H1 (cell line): ENCODE measurements around the gene MAP1LC3A. TPM values are rescaled to one million over a fixed set of nuclear protein-coding genes. Genes with fewer than 3 reads are reported as not detected.
A peak's percentile ranks its signal among the peaks of the same experiment; 100 is the strongest.
"Not testable (repeated sequence)": the region's sequence is repeated elsewhere in the genome, so short reads cannot be mapped to it uniquely, and the experiment has no call there.

Experiments
- CTCF ChIA-PET: fragments of 300-600 bp; sonication (Branson Sonifier 250); formaldehyde crosslinking; loops from one replicate; lab custom pipeline; 2021; ENCODE audit not compliant: partially characterized antibody; lab: Charles Lee
- POLR2A ChIA-PET: fragments of 300-600 bp; sonication (Branson Sonifier 250); formaldehyde crosslinking; loops from one replicate; lab custom pipeline; 2021; ENCODE audit warnings: inconsistent platforms; ENCODE audit not compliant: partially characterized antibody; lab: Charles Lee
- DNase-seq, 2 experiments: peaks; one replicate each; pipeline versions ENCODE4 v3.0.0 to v3.0.0-alpha.2; 2010 to 2022; ENCODE audit warnings: low spot score in 2 of 2, low read depth in 1 of 2, mixed read lengths in 1 of 2
- FAIRE-seq: peaks from 2 replicates; lab custom pipeline; 2011; peaks lifted over from hg19 to GRCh38; lab: Jason Lieb, UNC
- H2AFZ ChIP-seq: 2 replicates; pipeline ENCODE4 v1.8.1; 2012; ENCODE audit warnings: low read length, inconsistent platforms
- H2AK5ac ChIP-seq: 2 replicates; pipeline ENCODE4 v1.6.1; 2013; ENCODE audit warnings: low read depth, low read length
- H2BK120ac ChIP-seq: replicated peaks from 2 replicates; pipeline ENCODE3; 2013; ENCODE audit warnings: low read depth, low read length, inconsistent platforms
- H2BK12ac ChIP-seq: 2 replicates; pipeline ENCODE4 v1.6.1; 2013; ENCODE audit warnings: low read depth, low read length
- H2BK15ac ChIP-seq: 2 replicates; pipeline ENCODE4 v1.6.1; 2013; ENCODE audit warnings: low read length
- H2BK20ac ChIP-seq: 2 replicates; pipeline ENCODE4 v1.6.1; 2013; ENCODE audit warnings: low read length
- H2BK5ac ChIP-seq: 2 replicates; pipeline ENCODE4 v1.6.1; 2013; ENCODE audit warnings: low read depth, low read length
- H3K14ac ChIP-seq: 2 replicates; pipeline ENCODE4 v1.6.1; 2013; ENCODE audit warnings: inconsistent platforms; ENCODE audit not compliant: insufficient read length
- H3K18ac ChIP-seq: 2 replicates; pipeline ENCODE4 v1.6.1; 2013; ENCODE audit warnings: low read length; ENCODE audit errors: extremely low read depth
- H3K23ac ChIP-seq: 2 replicates; pipeline ENCODE4 v1.6.1; 2013; ENCODE audit warnings: inconsistent platforms; ENCODE audit not compliant: insufficient read length
- H3K23me2 ChIP-seq: 2 replicates; pipeline ENCODE4 v1.6.1; 2013; ENCODE audit warnings: low read depth, low read length
- H3K27ac ChIP-seq: 2 replicates; pipeline ENCODE4 v1.6.1; 2011; ENCODE audit warnings: low read depth, low read length, inconsistent platforms
- H3K27me3 ChIP-seq, 4 experiments: replicated peaks in 1 of 4; 1 replicate in 1 of 4; 2 replicates in 3 of 4; pipeline versions ENCODE4 v1.6.1 to v1.8.1; 2011 to 2013; ENCODE audit warnings: low read length in 3 of 4, mild to moderate bottlenecking in 3 of 4, inconsistent platforms in 2 of 4, mixed read lengths in 2 of 4, moderate library complexity in 1 of 4; ENCODE audit not compliant: control insufficient read depth in 3 of 4, insufficient read depth in 3 of 4; ENCODE audit errors: extremely low read depth in 1 of 4
- H3K36me3 ChIP-seq, 4 experiments: 2 replicates each; pipeline versions ENCODE4 v1.6.1 to v1.8.1; 2011 to 2013; ENCODE audit warnings: mild to moderate bottlenecking in 4 of 4, low read length in 3 of 4, moderate library complexity in 2 of 4, control low read depth in 1 of 4, inconsistent platforms in 1 of 4; ENCODE audit not compliant: insufficient read depth in 4 of 4, control insufficient read depth in 2 of 4
- H3K4ac ChIP-seq: replicated peaks from 2 replicates; pipeline ENCODE3; 2013; ENCODE audit warnings: low read length, low read depth, mixed read lengths, inconsistent platforms; ENCODE audit not compliant: insufficient read length
- H3K4me1 ChIP-seq, 4 experiments: replicated peaks in 1 of 4; 1 replicate in 1 of 4; 2 replicates in 3 of 4; pipeline versions ENCODE4 v1.6.1 to v1.8.1; 2011 to 2013; ENCODE audit warnings: low read length in 3 of 4, inconsistent platforms in 2 of 4, mixed read lengths in 1 of 4; ENCODE audit not compliant: insufficient read depth in 4 of 4, control insufficient read depth in 3 of 4
- H3K4me2 ChIP-seq, 2 experiments: 2 replicates each; pipeline versions ENCODE4 v1.6.1 to v1.8.1; 2011 to 2013; ENCODE audit warnings: low read depth in 2 of 2, low read length in 2 of 2, control low read depth in 1 of 2, inconsistent platforms in 1 of 2, mild to moderate bottlenecking in 1 of 2; ENCODE audit not compliant: insufficient read depth in 1 of 2
- H3K4me3 ChIP-seq, 4 experiments: fragments of 200-600, 300-600 bp in 1 of 4; sonication (generic), shearing (Covaris generic), sonication (Bioruptor Twin) in 1 of 4; 2 replicates each; pipeline versions ENCODE4 v1.5.1 to v1.8.1; 2011 to 2016; ENCODE audit warnings: low read length in 4 of 4, low read depth in 3 of 4, control low read depth in 2 of 4, inconsistent platforms in 2 of 4, mild to moderate bottlenecking in 2 of 4, mixed read lengths in 1 of 4, moderate library complexity in 1 of 4; ENCODE audit not compliant: insufficient read depth in 2 of 4; ENCODE audit errors: extremely low read depth in 1 of 4
- H3K56ac ChIP-seq: replicated peaks from 2 replicates; pipeline ENCODE3; 2013; ENCODE audit warnings: low read depth, mild to moderate bottlenecking, mixed read lengths, low read length, inconsistent platforms; ENCODE audit not compliant: insufficient read length
- H3K79me1 ChIP-seq: 2 replicates; pipeline ENCODE4 v1.6.1; 2013; ENCODE audit warnings: low read depth, low read length, control low read depth
- H3K79me2 ChIP-seq, 2 experiments: 2 replicates each; pipeline versions ENCODE4 v1.6.1 to v1.8.1; 2012 to 2013; ENCODE audit warnings: low read length in 2 of 2, mild to moderate bottlenecking in 2 of 2, inconsistent platforms in 1 of 2; ENCODE audit not compliant: insufficient read depth in 2 of 2, control insufficient read depth in 1 of 2
- H3K9ac ChIP-seq, 4 experiments: replicated peaks in 1 of 4; 1 replicate in 1 of 4; 2 replicates in 3 of 4; pipeline versions ENCODE4 v1.6.1 to v1.8.1; 2011 to 2013; ENCODE audit warnings: low read depth in 3 of 4, low read length in 3 of 4, control low read depth in 2 of 4, mild to moderate bottlenecking in 2 of 4, moderate library complexity in 2 of 4, inconsistent platforms in 1 of 4; ENCODE audit errors: extremely low read depth in 1 of 4
- H3K9me3 ChIP-seq, 2 experiments: 2 replicates each; pipeline versions ENCODE4 v1.6.1 to v1.8.1; 2012 to 2013; ENCODE audit warnings: mild to moderate bottlenecking in 2 of 2, moderate library complexity in 2 of 2, control low read depth in 1 of 2, inconsistent platforms in 1 of 2, low read depth in 1 of 2, low read length in 1 of 2, mixed read lengths in 1 of 2; ENCODE audit not compliant: insufficient read depth in 2 of 2
- H4K20me1 ChIP-seq, 2 experiments: replicated peaks in 1 of 2; 2 replicates each; pipeline versions ENCODE3 to v1.8.1; 2011 to 2013; ENCODE audit warnings: inconsistent platforms in 2 of 2, low read length in 2 of 2, mild to moderate bottlenecking in 1 of 2; ENCODE audit not compliant: insufficient read depth in 2 of 2, control insufficient read depth in 1 of 2
- H4K5ac ChIP-seq: 2 replicates; pipeline ENCODE4 v1.6.1; 2013; ENCODE audit warnings: low read length, low read depth, mixed read lengths, inconsistent platforms; ENCODE audit not compliant: insufficient read length
- H4K8ac ChIP-seq: 2 replicates; pipeline ENCODE4 v1.8.0; 2013; ENCODE audit warnings: mild to moderate bottlenecking, moderate library complexity, low read length, inconsistent platforms; ENCODE audit not compliant: insufficient read depth; ENCODE audit errors: extremely low read depth
- H4K91ac ChIP-seq: replicated peaks from 2 replicates; pipeline ENCODE3; 2013; ENCODE audit warnings: low read length, mixed read lengths, inconsistent platforms; ENCODE audit not compliant: insufficient read length
- ASH2L ChIP-seq: fragments of 200-600, 300-600 bp; sonication (generic); IDR thresholded peaks from one replicate; pipeline ENCODE4 v1.7.1; 2017; ENCODE audit warnings: low read length
- ATF2 ChIP-seq: IDR thresholded peaks from 2 replicates; pipeline ENCODE4 v1.6.1; 2012; ENCODE audit warnings: low read length, inconsistent platforms
- CHD2 ChIP-seq: IDR thresholded peaks from 2 replicates; pipeline ENCODE4 v1.6.1; 2012; ENCODE audit warnings: low read length, improper control_type of control experiment
- KDM5A ChIP-seq: fragments of 200-600 bp; IDR thresholded peaks from 2 replicates; pipeline ENCODE4 v1.7.1; 2012; ENCODE audit warnings: mild to moderate bottlenecking, low read length, inconsistent platforms, mixed read lengths
- RFX5 ChIP-seq: IDR thresholded peaks from 2 replicates; pipeline ENCODE4 v1.6.1; 2011; ENCODE audit warnings: low read depth, low read length, improper control_type of control experiment, borderline replicate concordance
- WGBS, 2 experiments: shearing (Covaris generic) in 1 of 2; methylation state at CpG; one replicate each; pipeline versions ENCODE4 v1.1.6 to v1.1.7; 2013 to 2015; ENCODE audit warnings: low lambda C conversion rate in 2 of 2, mixed read lengths in 2 of 2, inconsistent platforms in 1 of 2, low coverage in 1 of 2, missing lambda C conversion rate in 1 of 2; ENCODE audit not compliant: insufficient replicate concordance in 2 of 2, insufficient coverage in 1 of 2, insufficient read length in 1 of 2; ENCODE audit errors: extremely low coverage in 1 of 2, missing lambda C conversion rate in 1 of 2; 5-methylcytosine and 5-hydroxymethylcytosine counted together
- polyA plus RNA-seq, 7 experiments: library from polyadenylated mRNA; depleted of rRNA in 3 of 7; stranded (reverse) in 5 of 7; unstranded in 2 of 7; fragments of >200 nt in 5 of 7; fragments of 200-250 nt in 2 of 7; gene quantifications; 1 replicate in 5 of 7; 2 replicates in 1 of 7; 4 replicates in 1 of 7; pipeline versions ENCODE4 v1.2.1 to v1.2.3, GENCODE V29; 2011 to 2013; ENCODE audit warnings: missing spikeins in 2 of 7, mixed read lengths in 2 of 7
- total RNA-seq: library from RNA; stranded (reverse); fragmentation: NEBNext Ultra II Directional; extraction: Animal tissue kit (Norgen Biotek cat#: 25700); gene quantifications from 2 replicates; pipeline ENCODE4 v1.2.1, GENCODE V29; 2021

Gene MAP1LC3A
- total and polyA plus RNA-seq, 2 of the 8 experiments (the other 6 are each of a cell fraction or from before 2014, with no cell fraction given), result 5.0 to 6.1 TPM

- TF ChIP-seq CHD2 (no peak), RFX5 (no peak), ATF2 (no peak), ASH2L (no peak), KDM5A (no peak)
Measured at GRCh38 chr20:34512955-34513419, 45.5 kb upstream of the MAP1LC3A start (continued).

- H3K14ac ChIP-seq, H2AFZ ChIP-seq, H2BK120ac ChIP-seq, H3K4me3 ChIP-seq, H2BK5ac ChIP-seq, H2BK15ac ChIP-seq, H4K8ac ChIP-seq, H3K18ac ChIP-seq, H3K23ac ChIP-seq, H3K27me3 ChIP-seq, H3K4ac ChIP-seq, H2BK12ac ChIP-seq, H3K56ac ChIP-seq, H3K23me2 ChIP-seq, H4K20me1 ChIP-seq, H3K4me2 ChIP-seq, H3K9ac ChIP-seq, H3K36me3 ChIP-seq, H3K9me3 ChIP-seq, H3K79me1 ChIP-seq, H2AK5ac ChIP-seq, H3K27ac ChIP-seq, H4K91ac ChIP-seq, H3K4me1 ChIP-seq, FAIRE-seq, H4K5ac ChIP-seq, H2BK20ac ChIP-seq: not testable (repeated sequence)
- peak in 1 of 2 experiments; percentile 33 for DNase-seq
- WGBS, 2 experiments, result 90% methylated on average over 17 of the region's 17 CpGs; no CpG with 5 or more reads in 1 of the 2 experiments
- H3K79me2 ChIP-seq, result peaks cover 0 to 24% of the 10 kb centered on the region in 2 experiments; a peak in 3 of 4 replicates
- POLR2A ChIA-PET, result interaction anchor here (1.1 to 3.3 kb wide), 4 partner anchors 9 to 212 kb away, joined by 3 to 15 read pairs (median 6); partner anchors contain the start of gene AHCY
- CTCF ChIA-PET, result interaction anchor here (1.1 to 4.3 kb wide), 2 partner anchors 9 to 24 kb away, joined by 3 to 16 read pairs; no protein-coding TSS in a partner anchor
Measured at GRCh38 chr20:34514034-34514433, 44.5 kb upstream of the MAP1LC3A start.
